ENCODE results near the gene SRP19. TPM values are rescaled to one million over a fixed set of nuclear protein-coding genes. Genes with fewer than 3 reads are reported as not detected.

SRP19 gene
- total RNA-seq, 4 donors from 2014 or later = 31.9 to 153 (median 55.0) TPM

DNA sequence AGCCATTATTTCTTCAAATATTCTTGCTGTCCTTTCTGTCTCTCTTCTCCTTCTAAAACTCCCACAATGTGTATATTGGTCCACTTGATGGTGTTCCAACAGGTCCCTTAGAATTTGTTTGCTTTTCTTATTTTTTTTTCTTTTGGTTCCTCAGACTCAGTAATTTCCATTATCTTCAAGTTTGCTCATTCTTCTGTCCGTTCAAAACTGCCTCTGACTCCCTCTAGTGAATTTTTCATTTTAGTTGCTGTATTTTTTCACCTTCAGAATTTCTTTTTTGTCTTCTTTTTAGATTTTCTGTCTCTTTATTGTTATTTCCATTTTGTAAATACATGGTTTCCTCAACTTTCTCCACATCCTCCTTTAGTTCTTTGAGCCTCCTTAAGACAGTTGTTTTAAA lies 6.4 kb upstream of the SRP19 start:
- TF ChIP-seq, protein P1, sequence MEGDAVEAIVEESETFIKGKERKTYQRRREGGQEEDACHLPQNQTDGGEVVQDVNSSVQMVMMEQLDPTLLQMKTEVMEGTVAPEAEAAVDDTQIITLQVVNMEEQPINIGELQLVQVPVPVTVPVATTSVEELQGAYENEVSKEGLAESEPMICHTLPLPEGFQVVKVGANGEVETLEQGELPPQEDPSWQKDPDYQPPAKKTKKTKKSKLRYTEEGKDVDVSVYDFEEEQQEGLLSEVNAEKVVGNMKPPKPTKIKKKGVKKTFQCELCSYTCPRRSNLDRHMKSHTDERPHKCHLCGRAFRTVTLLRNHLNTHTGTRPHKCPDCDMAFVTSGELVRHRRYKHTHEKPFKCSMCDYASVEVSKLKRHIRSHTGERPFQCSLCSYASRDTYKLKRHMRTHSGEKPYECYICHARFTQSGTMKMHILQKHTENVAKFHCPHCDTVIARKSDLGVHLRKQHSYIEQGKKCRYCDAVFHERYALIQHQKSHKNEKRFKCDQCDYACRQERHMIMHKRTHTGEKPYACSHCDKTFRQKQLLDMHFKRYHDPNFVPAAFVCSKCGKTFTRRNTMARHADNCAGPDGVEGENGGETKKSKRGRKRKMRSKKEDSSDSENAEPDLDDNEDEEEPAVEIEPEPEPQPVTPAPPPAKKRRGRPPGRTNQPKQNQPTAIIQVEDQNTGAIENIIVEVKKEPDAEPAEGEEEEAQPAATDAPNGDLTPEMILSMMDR (IDR thresholded peaks at IDR 0.05; ENCODE audit: low read depth) = no peak

DNA sequence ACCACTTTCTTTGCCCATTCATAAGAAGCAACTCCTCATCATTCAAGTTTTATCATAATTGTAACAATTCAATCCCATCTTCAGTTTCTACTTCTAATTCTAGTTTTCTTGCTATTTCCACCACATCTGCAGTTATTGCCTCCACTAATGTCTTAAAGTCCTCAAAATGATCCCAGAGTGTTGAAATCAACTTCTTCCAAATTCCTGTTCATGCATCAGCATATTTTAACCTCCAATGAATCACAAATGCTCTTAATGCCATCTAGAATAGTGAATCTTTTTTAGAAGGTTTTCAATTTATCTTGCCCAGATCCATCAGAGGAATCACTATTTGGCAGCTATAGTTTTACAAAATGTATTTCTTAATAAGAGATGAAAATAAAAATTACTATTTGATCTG lies 3.2 kb upstream of the SRP19 start:
- TF ChIP-seq, protein P1 (IDR thresholded peaks at IDR 0.05; ENCODE audit: low read depth) = no peak

DNA sequence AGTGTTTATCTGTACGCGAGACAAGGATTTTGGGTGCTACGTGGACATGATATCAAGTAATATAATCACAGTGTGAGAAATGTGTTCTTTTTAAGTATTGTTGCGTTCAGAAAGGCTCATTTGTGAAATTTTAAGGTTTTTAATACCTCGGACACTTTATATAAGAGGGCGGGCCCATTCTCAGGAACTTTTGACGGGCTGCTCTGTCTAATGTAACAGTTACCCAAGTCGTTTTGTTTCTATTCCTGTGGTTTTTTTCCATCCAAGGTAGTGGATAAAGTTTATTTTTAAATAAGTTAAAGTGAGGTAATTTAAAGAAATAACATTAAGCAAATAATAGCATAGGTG lies 525 bp downstream of the SRP19 start:
- TF ChIP-seq, protein P1 (IDR thresholded peaks at IDR 0.05; ENCODE audit: low read depth) = no peak

DNA sequence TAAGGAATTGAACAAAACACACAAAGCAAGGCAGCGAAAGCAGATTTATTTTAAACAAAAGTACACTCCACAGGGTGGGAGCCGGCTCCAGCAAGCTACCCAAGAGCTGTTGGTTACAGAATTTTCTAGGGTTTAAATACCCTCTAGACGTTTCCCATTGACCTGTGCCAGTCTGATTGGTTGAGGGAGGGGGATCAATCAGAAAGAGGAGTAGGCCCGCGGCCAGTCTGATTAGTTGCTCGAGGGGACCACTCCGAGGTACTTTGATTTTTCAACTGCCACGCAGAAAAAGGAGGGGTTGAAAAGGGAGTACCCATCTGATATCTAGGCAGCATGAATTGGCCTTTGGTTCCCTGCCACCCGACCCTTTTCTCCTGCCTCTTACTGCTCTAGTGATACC lies 998 bp downstream of the SRP19 start:
- TF ChIP-seq, protein P1 (IDR thresholded peaks at IDR 0.05; ENCODE audit: low read depth) = no peak

DNA sequence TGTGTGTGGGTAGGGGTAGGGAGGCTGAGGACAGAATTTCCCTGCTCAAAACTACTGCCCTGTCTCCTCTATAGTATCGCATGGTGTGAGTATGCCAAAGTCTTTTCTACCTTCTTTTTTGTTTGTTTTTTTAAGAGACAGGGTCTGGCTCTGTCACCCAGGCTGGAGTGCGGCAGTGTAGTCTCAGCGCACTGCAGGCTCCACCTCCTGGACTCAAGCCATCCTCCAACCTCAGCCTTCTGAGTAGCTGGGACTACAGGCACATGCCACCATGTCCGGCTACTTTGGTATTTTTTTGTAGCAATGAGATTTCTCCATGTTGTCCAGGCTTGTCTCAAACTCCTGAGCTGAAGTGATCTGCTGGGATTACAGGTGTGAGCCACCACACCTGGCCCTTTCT lies 2.5 kb downstream of the SRP19 start:
- TF ChIP-seq, protein P1 (IDR thresholded peaks at IDR 0.05; ENCODE audit: low read depth) = no peak

DNA sequence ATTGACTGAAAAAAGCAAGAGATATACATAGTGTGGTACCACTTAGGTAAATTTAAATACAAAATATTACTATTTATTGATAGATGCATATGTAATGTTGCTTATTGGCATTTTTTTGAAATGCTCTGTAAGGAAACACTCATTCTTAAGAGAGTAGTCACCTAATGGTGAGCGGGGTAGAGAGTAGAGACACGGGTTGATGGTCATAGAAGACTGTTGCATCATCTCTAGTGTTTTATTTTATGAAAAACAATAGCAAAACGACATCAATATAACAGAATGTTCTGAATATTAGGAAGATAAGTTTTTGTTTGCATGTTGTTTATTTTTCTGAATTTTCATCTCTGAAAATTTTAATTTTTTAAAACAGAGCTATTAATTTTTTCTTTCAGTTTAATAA lies 4.0 kb downstream of the SRP19 start:
- TF ChIP-seq, protein P1 (IDR thresholded peaks at IDR 0.05; ENCODE audit: low read depth) = no peak

DNA sequence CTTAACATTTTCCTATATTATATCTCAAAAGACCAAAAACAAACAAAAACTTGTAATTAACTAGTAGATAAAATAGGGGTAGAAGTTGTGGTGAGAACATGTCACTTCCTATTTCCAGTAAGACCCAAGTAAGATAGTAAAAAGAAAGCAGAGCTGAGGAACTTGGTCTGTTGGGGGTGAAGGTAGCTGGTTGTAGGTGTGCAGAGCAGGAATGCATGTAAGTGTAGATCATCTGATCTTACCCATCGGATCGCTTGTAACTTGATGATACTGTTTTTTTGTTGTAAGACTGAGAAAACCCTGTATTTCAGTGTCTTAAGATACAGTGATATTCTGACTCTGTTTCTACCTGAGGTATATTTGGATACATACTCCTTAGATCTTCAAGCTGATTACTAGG lies 5.7 kb downstream of the SRP19 start:
- TF ChIP-seq, protein P1 (IDR thresholded peaks at IDR 0.05; ENCODE audit: low read depth) = no peak

DNA sequence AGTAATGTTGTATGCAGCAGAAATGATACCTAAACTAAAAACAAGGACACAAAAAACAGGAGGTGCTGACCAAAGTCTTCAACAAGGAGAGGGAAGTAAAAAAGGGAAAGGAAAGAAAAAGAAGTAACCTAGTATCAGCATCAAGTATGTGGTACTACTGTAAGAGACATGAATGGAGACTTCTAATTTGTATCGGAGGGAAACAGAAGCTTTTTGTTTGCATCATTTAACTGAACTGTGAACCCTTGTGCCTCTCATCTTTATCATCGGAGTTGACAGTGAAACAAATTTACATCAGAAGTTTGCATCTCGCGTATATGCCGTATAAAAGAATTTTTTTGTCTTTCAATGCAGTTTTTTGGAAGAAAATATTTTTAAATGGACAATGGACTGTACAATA lies 6.3 kb downstream of the SRP19 start:
- TF ChIP-seq, protein P1 (IDR thresholded peaks at IDR 0.05; ENCODE audit: low read depth) = no peak
